ENCODE data around the gene SCRG1. TPM values are rescaled to one million over a fixed set of nuclear protein-coding genes. Genes with fewer than 3 reads are reported as not detected.
A peak's percentile ranks its signal among the peaks of the same experiment; 100 is the strongest.

Gene SCRG1
- total RNA-seq, 1 donor from 2014 or later = 4.3 TPM

- Histone ChIP-seq H3K79me2 (ENCODE audit: insufficient read depth, low read length) (no peaks in the 10 kb centered on the region), H4K20me1 (ENCODE audit: insufficient read depth, low read length) (no peaks in the 10 kb centered on the region), H3K9me3 (ENCODE audit: insufficient read depth, low read depth, low read length) (no peaks in the 10 kb centered on the region), H2AFZ (ENCODE audit: low read depth, low read length) (no peak overlapping the region), H3K9ac (ENCODE audit: low read length) (no peak overlapping the region), H3K27ac (ENCODE audit: low read depth, low read length) (no peak overlapping the region), H3K36me3 (ENCODE audit: insufficient read depth, low read length) (no peaks in the 10 kb centered on the region), H3K4me1 (ENCODE audit: insufficient read depth, low read length) (no peaks in the 10 kb centered on the region), H3K4me2 (ENCODE audit: low read length) (no peak overlapping the region), H3K27me3 (ENCODE audit: insufficient read depth, low read length) (no peaks in the 10 kb centered on the region), H3K4me3 (ENCODE audit: insufficient read depth, low read depth, low read length) (no peak overlapping the region)
- FAIRE-seq (no peak), DNase-seq (ENCODE audit: low read depth) (no peak)
- no peaks in the 10 kb centered on the region for H3K27me3 Mint-ChIP-seq (ENCODE audit: low read depth, unreplicated experiment)
- H3K9me3 Mint-ChIP-seq (ENCODE audit: unreplicated experiment) = no peaks in the 10 kb centered on the region
- no peaks in the 10 kb centered on the region for H3K4me1 Mint-ChIP-seq (ENCODE audit: low read depth, unreplicated experiment)
- H3K4me3 Mint-ChIP-seq (ENCODE audit: unreplicated experiment) = no peak overlapping the region
- no peak overlapping the region for H3K27ac Mint-ChIP-seq (ENCODE audit: unreplicated experiment)
- TF ChIP-seq, protein P1, sequence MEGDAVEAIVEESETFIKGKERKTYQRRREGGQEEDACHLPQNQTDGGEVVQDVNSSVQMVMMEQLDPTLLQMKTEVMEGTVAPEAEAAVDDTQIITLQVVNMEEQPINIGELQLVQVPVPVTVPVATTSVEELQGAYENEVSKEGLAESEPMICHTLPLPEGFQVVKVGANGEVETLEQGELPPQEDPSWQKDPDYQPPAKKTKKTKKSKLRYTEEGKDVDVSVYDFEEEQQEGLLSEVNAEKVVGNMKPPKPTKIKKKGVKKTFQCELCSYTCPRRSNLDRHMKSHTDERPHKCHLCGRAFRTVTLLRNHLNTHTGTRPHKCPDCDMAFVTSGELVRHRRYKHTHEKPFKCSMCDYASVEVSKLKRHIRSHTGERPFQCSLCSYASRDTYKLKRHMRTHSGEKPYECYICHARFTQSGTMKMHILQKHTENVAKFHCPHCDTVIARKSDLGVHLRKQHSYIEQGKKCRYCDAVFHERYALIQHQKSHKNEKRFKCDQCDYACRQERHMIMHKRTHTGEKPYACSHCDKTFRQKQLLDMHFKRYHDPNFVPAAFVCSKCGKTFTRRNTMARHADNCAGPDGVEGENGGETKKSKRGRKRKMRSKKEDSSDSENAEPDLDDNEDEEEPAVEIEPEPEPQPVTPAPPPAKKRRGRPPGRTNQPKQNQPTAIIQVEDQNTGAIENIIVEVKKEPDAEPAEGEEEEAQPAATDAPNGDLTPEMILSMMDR (IDR thresholded peaks at IDR 0.05; ENCODE audit: insufficient read depth, low read depth, low read length) = peak; percentile 17
- no peak for TF ChIP-seq EZH2 (IDR thresholded peaks at IDR 0.05; ENCODE audit: insufficient read depth, low read length)
- no peaks in the 10 kb centered on the region for H3K36me3 Mint-ChIP-seq (ENCODE audit: low read depth, unreplicated experiment)
Observed at GRCh38 chr4:173360587-173361221, 38.2 kb downstream of the SCRG1 start.

DNA sequence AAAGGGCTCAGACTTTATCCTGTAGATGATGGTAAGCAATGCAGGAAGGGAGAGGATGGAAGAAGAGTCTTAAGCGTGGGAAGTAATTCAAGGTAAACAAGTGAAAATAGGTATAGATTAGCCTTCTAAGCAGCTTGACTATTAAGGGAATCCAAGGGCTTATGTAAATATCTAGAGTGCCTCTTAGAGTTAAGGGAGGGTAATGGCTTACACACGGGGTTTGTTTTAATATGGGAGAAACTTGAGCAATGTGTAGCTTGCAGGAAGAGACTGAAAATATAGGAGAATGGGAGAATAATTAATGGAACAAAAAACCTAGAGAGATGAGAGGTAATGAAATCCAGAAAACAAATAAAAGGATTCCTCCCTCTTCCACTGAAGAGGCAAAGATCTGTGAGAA, 41.0 kb downstream of the SCRG1 start:
- Histone ChIP-seq H3K36me3 (ENCODE audit: insufficient read depth, low read length) (no peaks in the 10 kb centered on the region), H3K9me3 (ENCODE audit: insufficient read depth, low read depth, low read length) (no peaks in the 10 kb centered on the region), H3K4me3 (ENCODE audit: insufficient read depth, low read depth, low read length) (no peak overlapping the region), H4K20me1 (ENCODE audit: insufficient read depth, low read length) (no peaks in the 10 kb centered on the region), H3K4me2 (ENCODE audit: low read length) (no peak overlapping the region), H3K27ac (ENCODE audit: low read depth, low read length) (no peak overlapping the region), H2AFZ (ENCODE audit: low read depth, low read length) (no peak overlapping the region), H3K9ac (ENCODE audit: low read length) (no peak overlapping the region), H3K4me1 (ENCODE audit: insufficient read depth, low read length) (no peaks in the 10 kb centered on the region), H3K79me2 (ENCODE audit: insufficient read depth, low read length) (no peaks in the 10 kb centered on the region), H3K27me3 (ENCODE audit: insufficient read depth, low read length) (no peaks in the 10 kb centered on the region)
- Mint-ChIP-seq H3K4me1 (ENCODE audit: low read depth, unreplicated experiment) (no peaks in the 10 kb centered on the region), H3K27ac (ENCODE audit: unreplicated experiment) (no peak overlapping the region), H3K27me3 (ENCODE audit: low read depth, unreplicated experiment) (no peaks in the 10 kb centered on the region), H3K36me3 (ENCODE audit: low read depth, unreplicated experiment) (no peaks in the 10 kb centered on the region), H3K4me3 (ENCODE audit: unreplicated experiment) (no peak overlapping the region), H3K9me3 (ENCODE audit: unreplicated experiment) (no peaks in the 10 kb centered on the region)
- FAIRE-seq (no peak), DNase-seq (ENCODE audit: low read depth) (no peak)
- no peak for TF ChIP-seq EZH2 (IDR thresholded peaks at IDR 0.05; ENCODE audit: insufficient read depth, low read length)
- TF ChIP-seq, protein P1 (IDR thresholded peaks at IDR 0.05; ENCODE audit: insufficient read depth, low read depth, low read length) = no peak

DNA sequence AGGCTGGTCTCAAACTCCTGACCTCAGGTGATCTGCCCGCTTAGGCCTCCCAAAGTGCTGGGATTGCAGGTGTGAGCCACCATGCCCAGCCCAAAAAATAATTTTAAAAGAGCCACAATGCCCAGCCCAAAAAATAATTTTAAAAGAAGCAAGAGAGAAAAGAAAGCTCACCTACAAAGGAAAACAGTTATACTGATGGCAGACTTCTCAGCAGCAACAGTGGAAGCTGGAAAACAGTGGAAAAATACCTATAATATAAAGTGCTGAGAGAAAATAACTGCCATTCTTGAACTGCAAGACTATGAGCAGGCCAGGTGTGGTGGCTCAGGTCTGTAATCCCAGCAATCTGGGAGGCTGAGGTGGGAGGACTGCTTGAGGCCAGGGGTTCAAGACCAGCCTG, 51.4 kb downstream of the SCRG1 start:
- H3K36me3 Mint-ChIP-seq (ENCODE audit: low read depth, unreplicated experiment) = no peaks in the 10 kb centered on the region
- TF ChIP-seq EZH2 (IDR thresholded peaks at IDR 0.05; ENCODE audit: insufficient read depth, low read length) = no peak
- TF ChIP-seq, protein P1 (IDR thresholded peaks at IDR 0.05; ENCODE audit: insufficient read depth, low read depth, low read length) = no peak
- Histone ChIP-seq H3K4me1 (ENCODE audit: insufficient read depth, low read length) (peaks cover 6% of the 10 kb centered on the region), H3K9me3 (ENCODE audit: insufficient read depth, low read depth, low read length) (no peaks in the 10 kb centered on the region), H3K27me3 (ENCODE audit: insufficient read depth, low read length) (no peaks in the 10 kb centered on the region), H3K36me3 (ENCODE audit: insufficient read depth, low read length) (no peaks in the 10 kb centered on the region), H3K9ac (ENCODE audit: low read length) (no peak overlapping the region), H3K4me2 (ENCODE audit: low read length) (no peak overlapping the region), H3K4me3 (ENCODE audit: insufficient read depth, low read depth, low read length) (no peak overlapping the region), H3K27ac (ENCODE audit: low read depth, low read length) (no peak overlapping the region), H2AFZ (ENCODE audit: low read depth, low read length) (no peak overlapping the region), H3K79me2 (ENCODE audit: insufficient read depth, low read length) (no peaks in the 10 kb centered on the region), H4K20me1 (ENCODE audit: insufficient read depth, low read length) (no peaks in the 10 kb centered on the region)
- H3K4me1 Mint-ChIP-seq (ENCODE audit: low read depth, unreplicated experiment) = peaks cover 9% of the 10 kb centered on the region
- no peak for DNase-seq (ENCODE audit: low read depth)
- H3K4me3 Mint-ChIP-seq (ENCODE audit: unreplicated experiment) = no peak overlapping the region
- peaks cover 2% of the 10 kb centered on the region for H3K9me3 Mint-ChIP-seq (ENCODE audit: unreplicated experiment)
- H3K27ac Mint-ChIP-seq (ENCODE audit: unreplicated experiment) = no peak overlapping the region
- no peak for FAIRE-seq
- no peaks in the 10 kb centered on the region for H3K27me3 Mint-ChIP-seq (ENCODE audit: low read depth, unreplicated experiment)

Measured in astrocyte (in vitro differentiated cells and primary cell).